Activated CD8-positive, alpha-beta memory T cell treated with anti-CD3 and anti-CD28 coated beads, Interleukin-2, amount 50 U/mL, for 24 hours (primary cell): ENCODE measurements around the gene CEBPE.
"Not testable (repeated sequence)": the region's sequence is repeated elsewhere in the genome, so short reads cannot be mapped to it uniquely, and the experiment has no call there.

Experiments used
- DNase-seq: peaks from one replicate; pipeline ENCODE4 v3.0.0-alpha.2; 2020; ENCODE audit errors: extremely low read depth

CEBPE gene

DNA sequence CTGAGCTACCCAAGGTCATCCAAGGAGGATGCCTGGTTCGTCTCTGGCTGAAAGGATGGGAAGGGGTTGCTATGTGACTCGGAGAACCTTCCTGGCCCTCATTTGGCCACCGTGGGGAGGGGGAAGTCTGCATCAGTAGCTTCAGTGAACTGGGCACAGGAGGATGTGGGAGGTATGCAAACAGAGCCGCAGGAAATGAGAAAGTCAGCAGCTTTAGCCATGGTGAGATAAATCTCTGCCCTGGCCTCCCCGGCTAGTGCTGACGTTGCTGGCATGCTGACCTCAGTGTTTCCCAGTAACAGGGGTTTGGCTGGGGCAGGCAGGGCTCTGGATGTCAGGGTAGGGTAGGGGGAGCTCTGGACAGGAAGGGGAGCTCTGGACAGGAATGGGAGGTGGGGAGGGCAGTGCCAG lies 2.3 kb upstream of the CEBPE start:
- DNase-seq, result no peak

DNA sequence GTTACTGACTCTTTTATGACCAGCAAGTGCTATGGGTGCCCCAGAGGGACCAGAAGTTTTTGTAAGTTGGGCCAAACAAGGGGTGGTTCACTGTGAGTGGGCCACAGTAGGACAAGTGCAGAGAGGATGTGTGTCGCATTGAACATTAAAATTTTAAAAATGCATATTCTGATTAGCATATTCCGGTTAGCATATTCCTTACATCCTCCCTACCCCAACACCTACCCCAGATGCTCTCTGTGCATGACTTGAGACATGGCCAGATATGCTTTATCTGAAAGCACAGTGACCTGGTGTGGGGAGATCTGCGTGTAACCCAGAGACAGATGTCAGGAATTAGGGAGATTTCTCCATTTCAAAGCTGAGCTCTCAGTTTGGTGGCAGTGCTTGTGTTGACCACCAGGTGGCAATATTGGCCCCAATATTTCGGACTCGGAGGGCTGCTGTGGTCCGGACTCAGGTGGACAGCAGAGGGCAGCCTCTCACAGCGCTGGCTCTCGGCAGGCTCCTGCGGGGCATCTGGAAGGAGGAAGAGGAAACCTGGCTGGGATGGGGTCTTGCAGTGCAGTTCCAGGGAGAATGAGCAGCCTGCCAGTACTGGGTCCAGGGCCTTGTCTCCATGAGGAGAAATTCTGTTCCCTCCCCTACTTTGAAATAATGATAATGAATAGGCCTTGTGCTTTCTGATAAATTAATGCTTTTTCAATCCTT lies 1.6 kb upstream of the CEBPE start:
- peak; percentile 58 for DNase-seq

DNA sequence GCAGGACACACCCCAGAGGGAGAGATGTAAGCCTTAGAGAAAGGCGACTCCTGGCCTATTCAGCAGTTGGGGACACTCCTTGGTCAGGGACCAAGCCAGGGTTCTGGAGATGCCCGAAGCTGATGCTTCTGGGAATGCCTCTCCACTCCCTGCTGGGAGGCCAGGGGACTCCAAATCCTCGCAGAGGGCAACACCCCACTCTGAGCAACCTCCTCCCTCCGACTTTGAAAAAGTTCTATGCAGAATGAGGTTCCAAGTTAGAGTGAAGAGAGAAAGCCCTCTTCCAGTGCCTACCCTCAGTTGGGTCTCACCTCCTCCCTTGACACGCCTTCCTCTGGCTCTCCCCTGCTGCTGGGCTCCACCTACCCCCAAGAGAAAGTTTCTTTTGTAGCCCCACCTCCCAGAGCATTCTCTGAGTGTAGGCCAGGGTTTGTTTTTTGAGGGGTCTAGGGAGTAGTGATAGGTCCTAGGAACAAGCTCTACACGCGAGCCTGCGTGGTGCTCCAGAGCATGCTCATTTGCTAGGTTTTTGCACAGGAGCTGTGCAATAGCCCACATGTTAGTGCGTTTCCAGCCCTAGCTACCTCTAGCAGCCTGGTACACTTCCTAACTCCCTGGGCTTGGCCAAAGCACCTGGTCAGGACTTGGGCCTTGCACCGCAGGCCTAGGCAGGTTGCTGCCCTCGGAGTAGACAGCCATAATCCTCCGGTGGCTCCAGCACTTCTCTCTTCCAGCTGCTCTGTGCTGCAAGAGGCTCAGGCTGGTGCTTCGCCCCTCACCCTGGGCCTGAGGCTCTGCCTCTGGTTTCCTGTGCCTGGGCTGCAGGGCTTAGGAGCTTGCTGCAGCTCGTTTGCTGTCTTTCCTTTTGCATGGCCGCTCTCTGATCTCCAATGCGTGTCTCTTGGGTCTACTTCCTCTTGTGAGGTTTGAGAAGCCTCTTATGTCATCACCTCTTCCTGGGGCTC lies 590 bp upstream of the CEBPE start:
- no peak for DNase-seq

DNA sequence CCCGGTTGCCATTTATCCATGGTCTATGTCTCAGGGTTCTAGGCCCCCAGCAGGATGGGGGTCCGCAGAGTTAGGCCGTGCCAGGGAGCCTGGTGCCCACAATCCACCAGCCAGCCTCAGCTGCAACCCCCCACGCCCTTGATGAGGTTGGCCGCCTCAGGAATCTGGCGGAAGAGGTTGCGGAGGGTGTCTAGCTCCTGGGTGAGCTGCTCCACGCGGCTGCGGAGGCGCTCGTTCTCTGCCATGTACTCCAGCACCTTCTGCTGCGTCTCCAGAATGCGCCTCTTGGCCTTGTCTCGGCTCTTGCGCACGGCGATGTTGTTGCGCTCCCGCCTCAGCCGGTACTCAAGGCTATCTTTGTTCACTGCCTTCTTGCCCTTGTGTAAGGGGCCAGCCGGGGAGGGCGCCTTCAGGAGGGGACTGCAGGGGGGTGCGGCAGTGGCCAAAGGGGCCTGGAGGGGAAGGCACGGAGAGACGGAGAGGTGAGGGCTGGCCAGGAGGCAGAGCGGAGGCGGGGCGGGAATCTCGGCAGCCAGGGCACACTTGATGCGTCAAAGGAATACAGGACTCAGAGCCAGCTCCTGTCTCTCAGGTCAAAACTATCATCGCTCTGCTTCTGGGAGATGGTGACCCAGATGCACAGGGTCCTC lies 1.6 kb downstream of the CEBPE start:
- DNase-seq, result no peak

DNA sequence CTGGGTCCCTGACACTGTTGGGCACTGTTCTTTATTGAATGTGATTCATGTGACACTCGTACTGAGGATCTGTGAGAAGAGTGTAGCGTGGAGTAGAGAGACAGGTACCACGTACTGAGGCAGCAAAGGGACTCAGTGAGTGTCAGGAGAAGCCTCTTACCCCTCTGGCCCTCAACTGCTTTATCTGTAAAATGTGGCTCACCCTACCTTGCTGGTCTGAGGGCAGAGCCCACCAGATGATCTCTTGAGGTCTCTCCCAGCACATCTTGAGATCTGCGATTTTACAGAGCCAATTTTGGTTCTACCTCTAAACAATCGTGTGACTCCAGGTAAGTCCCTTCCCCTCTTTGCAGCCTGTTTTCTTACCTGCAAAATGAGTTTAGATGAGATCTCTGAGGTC lies 3.1 kb downstream of the CEBPE start:
- DNase-seq, result no peak

DNA sequence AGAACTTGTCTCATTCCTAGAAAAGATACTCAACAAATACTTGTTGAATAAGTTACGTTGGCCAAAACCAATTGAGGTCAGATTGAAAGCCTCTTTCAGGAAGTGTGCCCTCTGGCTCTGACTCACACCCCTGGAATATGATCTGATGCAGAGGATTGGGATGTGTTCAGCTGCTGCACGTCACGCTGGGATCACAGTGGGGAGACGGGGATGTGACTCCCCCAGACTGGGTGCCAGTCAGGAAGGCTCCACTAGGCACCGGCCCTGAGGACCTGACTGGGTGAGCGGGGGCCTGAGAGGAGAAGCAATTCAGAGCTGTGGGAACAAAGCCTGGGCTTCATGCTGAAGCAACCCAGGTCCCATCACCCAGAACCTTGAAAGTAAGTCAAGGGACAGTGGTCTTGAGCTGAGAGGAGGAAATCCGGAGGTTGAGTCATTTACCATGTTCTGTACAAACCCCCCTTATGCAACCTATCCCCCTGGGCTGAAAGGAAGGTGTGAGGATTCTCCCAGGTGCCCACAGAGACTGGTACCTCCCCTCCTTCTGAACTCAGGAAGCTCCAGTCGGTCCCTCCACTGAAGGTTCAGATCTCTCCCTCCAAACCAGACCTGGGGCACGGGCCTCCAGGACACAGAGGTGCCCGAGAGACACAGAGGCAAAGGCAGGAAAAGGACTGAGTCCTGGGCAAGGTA lies 3.9 kb downstream of the CEBPE start:
- DNase-seq, result no peak

DNA sequence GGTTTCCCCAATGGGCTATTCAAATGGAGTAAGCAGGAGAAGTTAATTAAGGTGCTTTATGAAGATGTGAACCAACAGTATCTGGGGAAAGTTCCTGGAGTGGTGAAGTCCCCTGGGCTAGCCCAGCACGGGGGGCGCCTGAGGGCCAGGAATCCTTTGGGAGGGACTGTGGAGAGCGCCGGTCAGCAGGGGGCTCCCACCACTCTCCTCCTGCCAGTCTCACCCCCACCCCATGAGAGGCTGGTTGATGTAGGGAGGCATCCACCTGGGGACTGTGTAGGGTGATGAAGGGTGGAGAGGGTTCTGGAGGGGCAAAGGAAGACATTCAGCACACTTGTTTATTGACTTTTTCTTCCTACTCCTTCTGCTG lies 4.4 kb downstream of the CEBPE start:
- no peak for DNase-seq

DNA sequence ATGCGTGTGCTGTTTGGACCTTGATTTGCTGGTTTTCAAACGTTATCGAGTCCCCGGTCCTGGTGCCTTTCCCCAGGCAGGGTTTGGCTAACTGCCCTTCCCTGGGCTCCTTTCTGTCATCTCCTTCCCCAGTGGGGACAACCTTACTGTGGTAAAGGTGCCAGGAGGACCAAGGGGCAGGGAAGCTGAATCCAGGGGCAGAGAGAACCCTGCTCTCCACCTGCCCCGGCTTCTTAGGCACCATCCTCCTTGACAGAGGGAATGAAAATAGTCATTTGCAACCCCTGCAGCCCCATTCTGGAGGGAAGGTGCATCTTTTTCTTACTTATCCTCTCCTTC lies 5.0 kb downstream of the CEBPE start:
- no peak for DNase-seq

DNA sequence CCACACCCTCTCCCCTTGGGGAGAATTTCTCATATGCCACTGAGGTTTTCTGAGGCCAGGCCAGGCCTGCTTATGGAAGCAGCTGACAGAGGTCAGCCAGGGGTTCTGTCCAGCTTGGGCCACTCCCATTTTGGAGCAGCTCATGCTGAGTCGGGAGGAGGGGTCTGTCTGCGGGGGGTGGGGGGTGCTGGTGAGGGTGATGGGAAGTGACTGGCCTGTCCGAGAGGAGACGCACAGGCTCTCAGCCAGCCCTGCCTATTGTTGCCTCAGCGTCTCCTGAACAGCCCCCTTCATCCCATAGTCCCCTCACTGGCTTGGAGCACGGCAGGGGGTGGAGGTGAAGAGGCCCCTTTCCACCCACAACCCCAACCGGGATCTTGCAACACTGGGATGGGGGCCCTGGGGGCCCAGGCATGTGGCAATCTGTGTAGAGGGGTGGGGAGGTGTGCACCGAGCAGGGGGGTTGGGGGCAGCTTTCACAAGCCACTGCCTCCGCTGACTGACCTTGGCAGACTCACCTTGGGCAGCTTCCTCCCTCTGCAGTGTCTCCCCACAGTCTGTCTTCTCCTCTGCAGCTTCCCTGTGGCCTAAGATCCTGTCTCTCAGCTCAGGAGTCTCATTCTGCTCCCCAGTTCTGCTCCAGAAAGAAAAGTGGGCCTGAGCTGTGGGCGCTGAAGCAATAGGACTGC lies 5.5 kb downstream of the CEBPE start:
- no peak for DNase-seq

DNA sequence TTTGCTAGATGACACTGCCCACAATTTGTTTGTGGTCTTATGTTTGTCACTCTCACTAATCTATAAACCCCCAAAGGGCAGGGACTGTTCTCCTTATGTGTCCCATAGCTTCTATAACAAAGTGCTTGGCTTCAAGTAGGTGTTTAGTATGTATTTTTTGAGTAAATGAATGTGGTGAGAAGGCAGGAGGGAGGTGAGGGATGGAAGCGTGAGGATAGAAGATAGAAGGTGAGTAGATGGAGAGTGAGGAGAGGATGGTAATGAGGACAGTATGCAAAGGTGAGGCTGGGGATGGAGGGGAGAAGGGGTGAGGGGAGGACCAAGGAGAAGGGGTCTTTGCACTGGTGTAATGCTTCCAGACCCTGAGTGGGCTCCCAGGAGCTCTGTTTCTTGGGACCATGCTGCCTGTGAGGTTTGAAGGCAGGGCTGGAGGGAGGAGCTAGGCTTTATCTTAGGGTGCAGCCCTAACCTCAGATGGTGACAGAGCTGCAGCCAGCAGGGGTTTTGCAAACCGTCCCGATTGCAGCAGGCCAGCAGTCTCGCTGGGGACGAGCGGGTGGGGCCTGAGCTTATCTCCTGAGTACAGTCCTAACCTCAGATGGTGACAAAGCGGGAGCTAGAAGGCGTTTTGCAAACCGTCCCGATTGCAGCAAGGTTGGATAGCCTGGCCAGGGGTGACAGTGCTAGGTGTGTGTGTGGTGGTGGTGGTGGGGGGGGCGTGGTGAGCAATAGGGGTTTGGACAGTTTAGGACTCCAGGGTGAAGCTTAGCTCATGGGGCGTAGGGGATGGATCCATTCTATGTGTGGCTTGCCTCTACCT lies 6.5 kb downstream of the CEBPE start:
- DNase-seq, result no peak

DNA sequence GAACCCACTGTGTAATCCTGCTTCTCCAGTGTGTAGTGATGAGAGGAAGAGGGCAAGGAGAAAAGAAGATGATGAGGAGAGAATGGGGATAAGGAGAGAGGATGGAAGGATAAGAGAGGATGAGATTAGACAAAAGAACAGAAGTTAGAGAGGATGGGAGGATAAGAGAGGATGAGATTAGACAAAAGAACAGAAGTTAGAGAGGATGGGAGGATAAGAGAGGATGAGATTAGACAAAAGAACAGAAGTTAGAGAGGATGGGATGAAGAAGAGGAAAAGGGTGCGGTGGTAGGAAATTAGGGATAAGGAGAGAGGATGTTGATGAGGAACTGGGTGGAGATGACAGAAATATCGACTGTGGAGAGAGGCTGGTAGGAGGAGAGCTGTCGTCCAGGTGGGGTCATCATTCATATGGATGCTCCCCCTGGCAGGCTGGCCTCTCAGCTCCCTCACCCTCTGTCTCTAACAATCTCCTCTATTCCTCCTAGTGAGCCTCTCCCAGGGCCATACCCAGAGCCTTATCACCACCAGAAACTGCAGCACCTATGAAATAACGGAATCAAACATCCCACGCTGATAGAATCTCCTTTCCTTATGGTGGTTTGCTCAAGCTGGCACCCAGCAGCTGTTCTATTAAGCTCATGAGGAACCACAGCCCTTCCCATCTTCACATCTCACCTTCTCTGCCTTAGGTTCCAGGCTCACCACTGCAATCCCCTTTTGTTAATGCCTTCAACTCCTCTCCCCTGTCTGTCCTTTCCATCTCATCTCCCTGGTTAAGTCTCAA lies 8.3 kb downstream of the CEBPE start:
- DNase-seq, result no peak

DNA sequence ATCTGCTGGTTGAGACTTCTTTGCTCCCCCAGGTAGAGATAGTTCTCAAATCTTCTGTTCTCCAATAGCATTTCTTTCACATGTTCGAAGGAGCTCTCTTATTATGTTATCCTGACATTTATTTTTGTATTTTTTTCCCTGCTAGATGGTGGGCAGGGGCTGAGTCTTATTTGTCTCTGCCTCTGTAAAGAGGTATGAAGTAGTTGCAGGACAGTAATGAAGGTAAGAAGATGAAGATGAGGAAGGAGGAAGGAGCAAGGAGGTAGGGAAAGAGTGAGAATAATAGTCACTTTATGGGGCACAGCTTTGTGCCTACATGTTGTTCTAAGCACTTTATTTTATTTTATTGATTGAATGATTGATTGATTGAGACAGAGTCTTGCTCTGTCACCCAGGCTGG lies 9.3 kb downstream of the CEBPE start:
- no peak for DNase-seq

DNA sequence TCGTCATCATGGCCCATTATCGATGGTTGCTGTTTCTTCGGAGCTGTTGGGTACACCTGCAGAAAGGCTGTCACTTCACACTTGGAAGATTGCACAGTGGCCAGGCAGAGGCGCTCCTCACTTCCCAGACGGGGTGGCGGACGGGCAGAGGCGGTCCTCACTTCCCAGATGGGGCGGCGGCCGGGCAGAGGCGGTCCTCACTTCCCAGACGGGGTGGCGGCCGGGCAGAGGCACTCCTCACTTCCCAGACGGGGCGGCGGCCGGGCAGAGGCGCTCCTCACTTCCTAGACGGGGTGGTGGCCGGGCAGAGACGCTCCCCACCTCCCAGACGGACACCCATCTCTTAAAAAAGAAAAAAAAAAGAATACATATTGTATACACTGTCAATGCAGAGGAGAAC lies 10.9 kb downstream of the CEBPE start:
- DNase-seq, result not testable (repeated sequence)

DNA sequence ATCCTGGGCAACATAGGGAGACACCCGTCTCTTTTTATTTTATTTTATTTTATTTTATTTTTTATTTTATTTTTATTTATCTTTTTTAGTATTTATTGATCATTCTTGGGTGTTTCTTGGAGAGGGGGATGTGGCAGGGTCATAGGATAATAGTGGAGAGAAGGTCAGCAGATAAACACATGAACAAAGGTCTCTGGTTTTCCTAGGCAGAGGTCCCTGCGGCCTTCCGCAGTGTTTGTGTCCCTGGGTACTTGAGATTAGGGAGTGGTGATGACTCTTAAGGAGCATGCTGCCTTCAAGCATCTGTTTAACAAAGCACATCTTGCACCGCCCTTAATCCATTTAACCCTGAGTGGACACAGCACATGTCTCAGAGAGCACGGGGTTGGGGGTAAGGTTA lies 11.4 kb downstream of the CEBPE start:
- not testable (repeated sequence) for DNase-seq

DNA sequence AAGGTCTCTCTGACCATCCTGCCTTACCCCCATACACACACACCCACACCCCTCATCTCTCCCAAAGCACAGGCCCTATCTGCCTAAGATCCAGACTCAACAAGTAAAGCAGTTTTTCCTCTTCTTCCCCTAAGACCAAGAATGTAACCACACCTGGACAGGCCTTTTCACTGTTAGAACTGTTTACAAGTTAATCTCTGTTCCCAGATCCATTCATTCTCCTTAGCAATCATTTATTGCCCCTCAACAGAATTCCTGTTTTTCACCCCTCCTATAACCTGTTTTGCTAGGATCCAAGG lies 12.4 kb downstream of the CEBPE start:
- no peak for DNase-seq

DNA sequence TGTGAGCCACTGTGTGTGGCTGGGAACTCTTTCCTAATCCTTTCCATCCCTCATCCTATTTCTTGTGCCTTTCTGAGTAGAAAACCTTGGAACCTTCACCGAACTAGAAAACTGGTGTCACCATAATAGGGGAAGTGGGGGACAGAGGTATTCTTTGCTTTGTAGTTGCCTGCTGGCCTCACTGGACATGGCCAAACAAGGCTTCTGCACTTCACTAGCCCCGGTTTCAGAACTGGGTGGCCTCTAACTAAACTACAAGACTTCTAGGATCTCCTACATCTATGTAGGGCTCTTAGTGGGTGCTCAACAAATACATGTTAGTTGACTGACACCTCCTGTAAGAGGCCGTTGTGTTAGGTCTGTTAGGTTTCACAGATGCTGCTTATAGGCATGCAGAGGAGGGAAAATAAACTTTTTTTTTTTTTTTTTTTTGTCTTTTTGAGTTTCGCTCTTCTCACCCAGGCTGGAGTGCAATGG lies 13.7 kb downstream of the CEBPE start:
- no peak for DNase-seq

DNA sequence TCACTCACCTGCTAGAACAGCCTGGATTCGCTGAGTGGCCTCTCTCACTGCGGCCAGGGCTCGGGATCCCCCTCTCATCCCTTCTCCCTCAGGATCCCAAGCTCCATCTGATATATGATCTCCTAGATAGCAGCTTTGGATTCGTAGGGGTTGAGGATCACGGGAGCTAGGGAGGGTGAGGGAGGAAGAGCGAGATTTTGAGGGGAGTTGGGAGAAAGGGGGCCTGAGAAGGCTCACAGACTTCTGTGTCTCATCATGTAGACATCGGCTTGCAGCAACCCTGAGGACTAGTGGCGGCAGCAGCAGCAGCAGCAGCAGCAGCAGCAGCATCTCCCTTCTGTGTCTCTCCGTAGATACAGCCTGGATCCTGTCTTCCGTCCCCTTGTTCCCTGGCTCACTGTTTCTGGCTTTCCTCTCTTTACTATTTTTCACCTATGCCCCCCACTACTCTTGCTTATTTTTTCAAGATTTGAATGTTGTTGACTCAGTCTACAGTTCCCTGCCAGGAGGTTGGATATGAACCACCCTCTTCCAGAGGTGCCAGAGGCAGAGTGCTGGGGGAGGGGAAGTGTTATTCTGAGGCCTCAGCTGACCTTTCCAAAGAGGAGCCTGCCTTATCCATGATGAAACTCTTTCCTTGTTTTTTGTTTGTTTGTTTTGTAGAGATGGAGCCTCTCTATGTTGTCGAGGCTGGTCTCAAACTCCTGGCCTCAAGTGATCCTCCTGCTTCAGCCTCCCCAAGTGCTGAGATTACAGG lies 14.3 kb downstream of the CEBPE start, which contains the start of gene CIROP:
Gene CIROP, minus strand, starts transcription at position 399 of the 757 bp plus-strand sequence. Its CDS starts 69 bp downstream, at position 330.
- no peak for DNase-seq

DNA sequence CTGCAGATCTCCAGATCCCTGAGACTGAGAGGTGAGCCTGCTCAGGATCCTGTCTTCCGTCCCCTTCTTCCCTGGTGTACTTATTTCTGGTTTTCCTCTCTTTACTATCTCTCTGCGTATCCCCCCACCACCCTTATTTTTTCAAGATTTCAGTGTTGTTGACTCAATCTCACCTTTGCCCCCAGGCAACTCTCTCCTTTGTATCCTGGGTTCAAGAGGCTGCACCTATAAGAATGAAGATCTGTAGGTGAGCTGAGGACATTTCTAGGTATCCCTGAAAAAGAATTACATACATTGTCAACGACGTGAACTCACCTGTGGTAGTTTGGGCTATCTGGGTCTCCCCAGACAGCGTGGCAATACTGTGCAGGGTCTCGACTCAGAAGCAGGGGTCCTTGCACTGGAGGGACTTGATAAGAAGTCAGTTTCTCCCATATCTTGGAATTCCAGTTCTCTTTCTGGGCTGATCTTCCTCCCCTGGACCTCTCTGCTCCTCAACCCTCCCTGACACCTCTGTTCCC lies 14.9 kb downstream of the CEBPE start:
- DNase-seq, result no peak

DNA sequence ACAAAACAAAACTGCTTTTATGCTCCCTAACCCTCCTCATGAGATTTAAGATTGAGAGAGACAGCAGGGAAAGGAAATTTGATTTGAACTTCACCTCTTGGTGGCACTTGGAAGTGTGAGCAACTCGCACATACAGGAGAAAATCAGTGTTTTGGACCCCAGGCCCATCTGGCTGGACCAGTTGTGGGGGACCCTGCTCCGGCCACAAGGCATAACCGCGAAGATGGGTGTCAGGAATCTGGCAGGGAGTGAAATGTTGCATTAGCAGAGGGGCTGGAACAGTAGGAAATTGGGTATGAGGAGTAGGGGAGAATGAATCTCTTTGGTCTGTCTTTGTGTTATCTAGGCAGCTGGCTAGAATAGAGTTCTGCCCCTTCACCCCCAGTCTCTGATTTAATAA lies 15.5 kb downstream of the CEBPE start:
- no peak for DNase-seq
